Measurements from ENCODE around the gene AMMECR1L.
"Not testable (repeated sequence)": the region's sequence is repeated elsewhere in the genome, so short reads cannot be mapped to it uniquely, and the experiment has no call there.

AMMECR1L gene

GRCh38 chr2:127885780-127886592, at the start of gene AMMECR1L:
TSS of gene AMMECR1L (minus strand) at chr2:127885956. CDS start at chr2:127874234, 11,722 bp downstream.
- DNase-seq (ENCODE audit: low read depth in 3 of 3), result peak; percentile 40 to 70 (median 41)

GRCh38 chr2:127935337-127935736, 49.6 kb upstream of the AMMECR1L start:
- DNase-seq (ENCODE audit: low read depth in 3 of 3), result no peak

GRCh38 chr2:127932199-127932876, 46.6 kb upstream of the AMMECR1L start:
- no peak for DNase-seq (ENCODE audit: low read depth in 3 of 3)

- no peak for DNase-seq (ENCODE audit: low read depth in 3 of 3)
These were observed 43.7 kb upstream of the AMMECR1L start for GRCh38 chr2:127929449-127929848.

- DNase-seq (ENCODE audit: low read depth in 3 of 3), result no peak
These were observed 41.6 kb upstream of the AMMECR1L start for GRCh38 chr2:127927384-127927783.

GRCh38 chr2:127917916-127918315, 32.2 kb upstream of the AMMECR1L start:
- no peak for DNase-seq (ENCODE audit: low read depth in 3 of 3)

GRCh38 chr2:127913808-127914457, 28.2 kb upstream of the AMMECR1L start:
- no peak for DNase-seq (ENCODE audit: low read depth in 3 of 3)

- DNase-seq (ENCODE audit: low read depth in 3 of 3), result no peak
These were observed 26.0 kb upstream of the AMMECR1L start for GRCh38 chr2:127911737-127912136.

GRCh38 chr2:127910415-127910814, 24.7 kb upstream of the AMMECR1L start:
- no peak for DNase-seq (ENCODE audit: low read depth in 3 of 3)

GRCh38 chr2:127909019-127909418, 23.3 kb upstream of the AMMECR1L start:
- DNase-seq (ENCODE audit: low read depth in 3 of 3), result no peak

GRCh38 chr2:127907733-127908400, 22.1 kb upstream of the AMMECR1L start:
- not testable (repeated sequence) for DNase-seq (ENCODE audit: low read depth in 3 of 3)

- DNase-seq (ENCODE audit: low read depth in 3 of 3), result no peak
These were observed 20.6 kb upstream of the AMMECR1L start for GRCh38 chr2:127906206-127906926.

GRCh38 chr2:127901339-127902056, 15.7 kb upstream of the AMMECR1L start:
- no peak for DNase-seq (ENCODE audit: low read depth in 3 of 3)

GRCh38 chr2:127897531-127898211, 11.9 kb upstream of the AMMECR1L start:
- DNase-seq (ENCODE audit: low read depth in 3 of 3), result no peak

- no peak for DNase-seq (ENCODE audit: low read depth in 3 of 3)
These were observed 7.7 kb upstream of the AMMECR1L start for GRCh38 chr2:127893494-127893893.

- no peak for DNase-seq (ENCODE audit: low read depth in 3 of 3)
These were observed 7.3 kb upstream of the AMMECR1L start for GRCh38 chr2:127893033-127893432.

- DNase-seq (ENCODE audit: low read depth in 3 of 3), result no peak
These were observed 6.1 kb upstream of the AMMECR1L start for GRCh38 chr2:127891811-127892210.

- not testable (repeated sequence) for DNase-seq (ENCODE audit: low read depth in 3 of 3)
These were observed 5.0 kb upstream of the AMMECR1L start for GRCh38 chr2:127890756-127891155.

- DNase-seq (ENCODE audit: low read depth in 3 of 3), result no peak
These were observed 3.0 kb upstream of the AMMECR1L start for GRCh38 chr2:127888772-127889171.

- no peak for DNase-seq (ENCODE audit: low read depth in 3 of 3)
These were observed 2.0 kb upstream of the AMMECR1L start for GRCh38 chr2:127887776-127888130.

All from stimulated activated CD4-positive, alpha-beta T cell treated with anti-CD3 and anti-CD28 coated beads, TNF-alpha, amount 100 ng/mL, for 24 hours (primary cell).